GM23338 (cell line): Measurements from ENCODE around the gene SEMA6D. TPM values are rescaled to one million over a fixed set of nuclear protein-coding genes. Genes with fewer than 3 reads are reported as not detected.
A peak's percentile ranks its signal among the peaks of the same experiment; 100 is the strongest.

Experiments used
- ATAC-seq: fragments of 200-7000 bp; cut with Tn5 transposase; 3 replicates; pipeline ENCODE4 v1.9.1; 2020
- DNase-seq: peaks from one replicate; pipeline ENCODE4 v3.0.0-alpha.2; 2015; ENCODE audit warnings: low spot score
- H2AFZ ChIP-seq: fragments of 200-600 bp; sonication (generic); 2 replicates; pipeline ENCODE4 v1.8.0; 2016; ENCODE audit warnings: antibody characterized with exemption, mild to moderate bottlenecking, moderate library complexity
- H3F3A ChIP-seq: fragments of 200-600 bp; sonication (generic); replicated peaks from 2 replicates; pipeline ENCODE4 v1.8.0; 2017; ENCODE audit warnings: antibody characterized with exemption, mixed run types, low read depth
- H3K27ac ChIP-seq: fragments of 200-600 bp; sonication (generic); 2 replicates; pipeline ENCODE4 v1.6.1; 2016; ENCODE audit warnings: low read depth
- H3K27me3 ChIP-seq: fragments of 200-600 bp; sonication (generic); 2 replicates; pipeline ENCODE4 v1.8.0; 2016; ENCODE audit warnings: mild to moderate bottlenecking, mixed run types, moderate library complexity; ENCODE audit not compliant: insufficient read depth
- H3K36me3 ChIP-seq: fragments of 200-600 bp; sonication (generic); 2 replicates; pipeline ENCODE4 v1.8.0; 2016; ENCODE audit warnings: mild to moderate bottlenecking; ENCODE audit not compliant: insufficient read depth
- H3K4me1 ChIP-seq: fragments of 200-600 bp; sonication (generic); 2 replicates; pipeline ENCODE4 v1.8.0; 2016; ENCODE audit warnings: mild to moderate bottlenecking, moderate library complexity; ENCODE audit not compliant: insufficient read depth
- H3K4me2 ChIP-seq: fragments of 200-600 bp; sonication (generic); 2 replicates; pipeline ENCODE4 v1.7.1; 2017; ENCODE audit warnings: mixed run types
- H3K4me3 ChIP-seq: fragments of 200-600 bp; sonication (generic); 2 replicates; pipeline ENCODE4 v1.6.1; 2016; ENCODE audit warnings: mixed run types
- H3K79me2 ChIP-seq: fragments of 200-600 bp; sonication (generic); replicated peaks from 2 replicates; pipeline ENCODE4 v1.8.0; 2017; ENCODE audit warnings: mild to moderate bottlenecking; ENCODE audit not compliant: insufficient read depth
- H3K9me2 ChIP-seq: fragments of 200-600 bp; sonication (generic); 2 replicates; pipeline ENCODE4 v1.8.0; 2017; ENCODE audit not compliant: insufficient read depth
- H4K20me1 ChIP-seq: fragments of 200-600 bp; sonication (generic); replicated peaks from 2 replicates; pipeline ENCODE4 v1.8.0; 2017; ENCODE audit warnings: mild to moderate bottlenecking; ENCODE audit not compliant: insufficient read depth
- H3K27ac Mint-ChIP-seq: 2 replicates; pipeline ENCODE4 v1.8.0; 2020; ENCODE audit warnings: inconsistent platforms, mild to moderate bottlenecking, moderate library complexity, mixed read lengths
- H3K27me3 Mint-ChIP-seq: 3 replicates; pipeline ENCODE4 v1.8.0; 2022; ENCODE audit warnings: low read depth, mild to moderate bottlenecking, moderate library complexity, mixed read lengths, inconsistent platforms; ENCODE audit not compliant: insufficient read depth, poor library complexity
- H3K36me3 Mint-ChIP-seq: 3 replicates; pipeline ENCODE4 v1.8.0; 2021; ENCODE audit warnings: low read depth, mild to moderate bottlenecking, inconsistent platforms, moderate library complexity, mixed read lengths
- H3K4me1 Mint-ChIP-seq: 3 replicates; pipeline ENCODE4 v1.8.0; 2020; ENCODE audit warnings: mild to moderate bottlenecking, inconsistent platforms, mixed read lengths
- H3K4me3 Mint-ChIP-seq: 3 replicates; pipeline ENCODE4 v1.8.0; 2021; ENCODE audit warnings: moderate library complexity, mild to moderate bottlenecking, inconsistent platforms, mixed read lengths
- H3K9me3 Mint-ChIP-seq: 3 replicates; pipeline ENCODE4 v1.8.0; 2020; ENCODE audit warnings: moderate library complexity, mild to moderate bottlenecking, inconsistent platforms, mixed read lengths
- CREB1 ChIP-seq: fragments of 250-450 bp; sonication (Bioruptor Pico); IDR thresholded peaks from 2 replicates; pipeline ENCODE4 v1.5.0; 2020; ENCODE audit warnings: low read depth, mild to moderate bottlenecking, moderate library complexity
- EZH2 ChIP-seq: fragments of 200-600 bp; sonication (generic); IDR thresholded peaks from one replicate; pipeline ENCODE4 v1.8.0; 2017; ENCODE audit warnings: antibody characterized with exemption, mild to moderate bottlenecking, low read depth; ENCODE audit not compliant: unreplicated experiment
- JUNB ChIP-seq: IDR thresholded peaks from one replicate; pipeline ENCODE4 v1.6.1; 2016; ENCODE audit warnings: antibody characterized with exemption; ENCODE audit not compliant: unreplicated experiment
- long read RNA-seq: library from polyadenylated mRNA; unstranded; transcript quantifications from one replicate; pipeline ENCODE4 v2.0.0, GENCODE V29; 2020; ENCODE audit not compliant: unreplicated experiment
- polyA plus RNA-seq: library from polyadenylated mRNA; unstranded; fragments of >200 nt; fragmentation: Nextera tagmentation; extraction: Ambion mirVana; gene quantifications from 2 replicates; pipeline ENCODE4 v1.2.1, GENCODE V29; 2016
- total RNA-seq: library from RNA; depleted of rRNA; stranded (reverse); fragments of >200 nt; shearing (Covaris generic); gene quantifications from 2 replicates; pipeline ENCODE4 v1.2.3, GENCODE V29; 2014; rRNA removed
- TF ChIP-seq, protein P1 (sequence below), 2 experiments: fragments of 200-600 bp in 1 of 2; sonication (generic) in 1 of 2; conservative IDR thresholded peaks; 2 replicates each; pipeline versions ENCODE4 v1.5.1 to v1.6.1; 2016 to 2017; ENCODE audit warnings: antibody characterized with exemption in 2 of 2, low read depth in 2 of 2, mild to moderate bottlenecking in 2 of 2, moderate library complexity in 1 of 2
- TF ChIP-seq, protein P2 (sequence below): IDR thresholded peaks from 2 replicates; pipeline ENCODE4 v1.6.1; 2016; ENCODE audit warnings: antibody characterized with exemption

The SEMA6D gene, protein sequence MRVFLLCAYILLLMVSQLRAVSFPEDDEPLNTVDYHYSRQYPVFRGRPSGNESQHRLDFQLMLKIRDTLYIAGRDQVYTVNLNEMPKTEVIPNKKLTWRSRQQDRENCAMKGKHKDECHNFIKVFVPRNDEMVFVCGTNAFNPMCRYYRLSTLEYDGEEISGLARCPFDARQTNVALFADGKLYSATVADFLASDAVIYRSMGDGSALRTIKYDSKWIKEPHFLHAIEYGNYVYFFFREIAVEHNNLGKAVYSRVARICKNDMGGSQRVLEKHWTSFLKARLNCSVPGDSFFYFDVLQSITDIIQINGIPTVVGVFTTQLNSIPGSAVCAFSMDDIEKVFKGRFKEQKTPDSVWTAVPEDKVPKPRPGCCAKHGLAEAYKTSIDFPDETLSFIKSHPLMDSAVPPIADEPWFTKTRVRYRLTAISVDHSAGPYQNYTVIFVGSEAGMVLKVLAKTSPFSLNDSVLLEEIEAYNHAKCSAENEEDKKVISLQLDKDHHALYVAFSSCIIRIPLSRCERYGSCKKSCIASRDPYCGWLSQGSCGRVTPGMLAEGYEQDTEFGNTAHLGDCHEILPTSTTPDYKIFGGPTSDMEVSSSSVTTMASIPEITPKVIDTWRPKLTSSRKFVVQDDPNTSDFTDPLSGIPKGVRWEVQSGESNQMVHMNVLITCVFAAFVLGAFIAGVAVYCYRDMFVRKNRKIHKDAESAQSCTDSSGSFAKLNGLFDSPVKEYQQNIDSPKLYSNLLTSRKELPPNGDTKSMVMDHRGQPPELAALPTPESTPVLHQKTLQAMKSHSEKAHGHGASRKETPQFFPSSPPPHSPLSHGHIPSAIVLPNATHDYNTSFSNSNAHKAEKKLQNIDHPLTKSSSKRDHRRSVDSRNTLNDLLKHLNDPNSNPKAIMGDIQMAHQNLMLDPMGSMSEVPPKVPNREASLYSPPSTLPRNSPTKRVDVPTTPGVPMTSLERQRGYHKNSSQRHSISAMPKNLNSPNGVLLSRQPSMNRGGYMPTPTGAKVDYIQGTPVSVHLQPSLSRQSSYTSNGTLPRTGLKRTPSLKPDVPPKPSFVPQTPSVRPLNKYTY
- total RNA-seq, result 0.97 and 4.0 TPM in 2 replicates
- 0.37 and 0.64 TPM in 2 replicates for polyA plus RNA-seq
- long read RNA-seq, result 0 reads

DNA sequence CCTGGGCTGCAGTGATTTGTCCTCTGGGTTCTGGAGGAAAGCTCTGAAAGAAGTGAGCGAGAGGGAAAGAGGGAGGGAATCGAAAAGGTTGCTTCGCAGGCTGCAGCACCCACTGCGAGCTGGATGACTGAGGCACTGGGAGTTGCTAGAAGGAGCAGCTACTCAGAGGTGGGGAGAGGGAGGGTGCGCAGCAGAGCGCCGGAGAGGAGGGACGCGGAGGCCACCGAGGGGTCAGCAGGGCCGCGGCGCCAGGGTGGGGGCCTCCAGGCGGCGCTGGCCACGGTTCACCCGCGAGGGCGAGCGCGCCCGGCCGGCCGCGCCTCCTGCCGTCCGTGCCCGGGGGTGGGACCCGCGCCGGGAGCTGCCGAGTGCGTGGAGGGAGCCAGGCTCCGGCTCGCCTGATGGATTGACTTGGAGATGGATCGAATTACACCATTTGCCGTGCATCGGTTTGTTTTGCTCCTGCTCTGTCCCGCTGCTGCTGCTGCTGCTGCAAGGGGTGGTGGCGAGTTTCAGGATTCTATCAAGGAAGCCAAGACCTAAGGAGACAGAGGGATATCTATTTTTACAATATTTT lies at the start of gene SEMA6D:
Gene SEMA6D (plus strand): TSS at position 470 of the 577 bp plus-strand sequence. CDS start 42,294 bp downstream, outside the sequence.
- Histone ChIP-seq H3K9me2 (no peaks in the 10 kb centered on the region), H3F3A (no peaks in the 10 kb centered on the region), H3K4me1 (peaks cover 48% of the 10 kb centered on the region), H4K20me1 (0 out of 2 replicates have a peak, but pooled peaks cover 4% of the 10 kb centered on the region), H2AFZ (peak within 1 kb of the TSS; percentile 95), H3K27ac (no peak within 1 kb of the TSS), H3K4me3 (peak within 1 kb of the TSS; percentile 80), H3K4me2 (peak within 1 kb of the TSS; percentile 94), H3K36me3 (no peaks in the 10 kb centered on the region), H3K79me2 (no peaks in the 10 kb centered on the region), H3K27me3 (peaks cover 56% of the 10 kb centered on the region)
- Mint-ChIP-seq H3K36me3 (no peaks in the 10 kb centered on the region), H3K4me1 (peaks cover 45% of the 10 kb centered on the region), H3K4me3 (peak within 1 kb of the TSS; percentile 87), H3K9me3 (no peaks in the 10 kb centered on the region), H3K27ac (no peak within 1 kb of the TSS), H3K27me3 (peaks cover 36% of the 10 kb centered on the region)
- no peak for TF ChIP-seq EZH2
- peak; percentile 87 for DNase-seq
- ATAC-seq, result peak; percentile 76

DNA sequence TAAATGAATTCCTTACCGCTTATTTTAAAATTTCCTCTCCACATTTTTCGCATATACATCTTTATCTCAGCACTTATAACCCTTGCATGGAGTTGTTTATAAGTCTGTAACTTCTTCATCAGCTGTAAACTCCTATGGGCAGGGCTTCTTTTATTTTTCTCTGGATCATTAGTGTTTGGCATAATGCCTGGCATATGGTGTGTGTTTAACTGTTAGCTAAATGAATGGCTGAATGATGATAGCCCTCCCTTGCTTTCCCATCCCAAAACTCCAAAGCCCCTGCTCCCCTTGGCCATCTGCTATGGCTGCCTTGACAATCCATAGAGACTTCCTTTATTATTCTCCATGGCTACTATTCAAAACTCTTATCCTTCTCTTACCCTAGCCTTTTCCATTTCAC lies 48.1 kb upstream of the SEMA6D start:
- Histone ChIP-seq H3K79me2 (no peaks in the 10 kb centered on the region), H3K36me3 (no peaks in the 10 kb centered on the region), H3K27me3 (no peaks in the 10 kb centered on the region), H2AFZ (no peak overlapping the region), H3K9me2 (no peaks in the 10 kb centered on the region), H4K20me1 (no peaks in the 10 kb centered on the region), H3F3A (no peaks in the 10 kb centered on the region), H3K4me2 (no peak overlapping the region), H3K27ac (no peak overlapping the region), H3K4me3 (no peak overlapping the region), H3K4me1 (peaks cover 6% of the 10 kb centered on the region; the same call in 1 of the 2 replicates)
- Mint-ChIP-seq H3K36me3 (no peaks in the 10 kb centered on the region), H3K9me3 (no peaks in the 10 kb centered on the region), H3K27me3 (peaks cover 4% of the 10 kb centered on the region), H3K27ac (no peak overlapping the region), H3K4me1 (peaks cover 9% of the 10 kb centered on the region), H3K4me3 (no peak overlapping the region)
- no peak for ATAC-seq
- no peak for TF ChIP-seq CREB1 (CRISPR knock-in tag)
- TF ChIP-seq, protein P1, sequence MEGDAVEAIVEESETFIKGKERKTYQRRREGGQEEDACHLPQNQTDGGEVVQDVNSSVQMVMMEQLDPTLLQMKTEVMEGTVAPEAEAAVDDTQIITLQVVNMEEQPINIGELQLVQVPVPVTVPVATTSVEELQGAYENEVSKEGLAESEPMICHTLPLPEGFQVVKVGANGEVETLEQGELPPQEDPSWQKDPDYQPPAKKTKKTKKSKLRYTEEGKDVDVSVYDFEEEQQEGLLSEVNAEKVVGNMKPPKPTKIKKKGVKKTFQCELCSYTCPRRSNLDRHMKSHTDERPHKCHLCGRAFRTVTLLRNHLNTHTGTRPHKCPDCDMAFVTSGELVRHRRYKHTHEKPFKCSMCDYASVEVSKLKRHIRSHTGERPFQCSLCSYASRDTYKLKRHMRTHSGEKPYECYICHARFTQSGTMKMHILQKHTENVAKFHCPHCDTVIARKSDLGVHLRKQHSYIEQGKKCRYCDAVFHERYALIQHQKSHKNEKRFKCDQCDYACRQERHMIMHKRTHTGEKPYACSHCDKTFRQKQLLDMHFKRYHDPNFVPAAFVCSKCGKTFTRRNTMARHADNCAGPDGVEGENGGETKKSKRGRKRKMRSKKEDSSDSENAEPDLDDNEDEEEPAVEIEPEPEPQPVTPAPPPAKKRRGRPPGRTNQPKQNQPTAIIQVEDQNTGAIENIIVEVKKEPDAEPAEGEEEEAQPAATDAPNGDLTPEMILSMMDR (conservative IDR thresholded peaks at IDR 0.05; ENCODE audit: low read depth in 2 of 2), result no peak
- TF ChIP-seq, protein P2, sequence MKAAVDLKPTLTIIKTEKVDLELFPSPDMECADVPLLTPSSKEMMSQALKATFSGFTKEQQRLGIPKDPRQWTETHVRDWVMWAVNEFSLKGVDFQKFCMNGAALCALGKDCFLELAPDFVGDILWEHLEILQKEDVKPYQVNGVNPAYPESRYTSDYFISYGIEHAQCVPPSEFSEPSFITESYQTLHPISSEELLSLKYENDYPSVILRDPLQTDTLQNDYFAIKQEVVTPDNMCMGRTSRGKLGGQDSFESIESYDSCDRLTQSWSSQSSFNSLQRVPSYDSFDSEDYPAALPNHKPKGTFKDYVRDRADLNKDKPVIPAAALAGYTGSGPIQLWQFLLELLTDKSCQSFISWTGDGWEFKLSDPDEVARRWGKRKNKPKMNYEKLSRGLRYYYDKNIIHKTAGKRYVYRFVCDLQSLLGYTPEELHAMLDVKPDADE, result no peak
- TF ChIP-seq JUNB, result no peak
- no peak for DNase-seq
